Ishikawa (cell line): ENCODE results near the gene FXN.

ENCODE experiments used
- CREB1 ChIP-seq: IDR thresholded peaks from 2 replicates; pipeline ENCODE4 v1.6.1; 2012; ENCODE audit warnings: low read depth
- TAF1 ChIP-seq: IDR thresholded peaks from 2 replicates; pipeline ENCODE4 v1.6.1; 2012; ENCODE audit warnings: low read depth, mild to moderate bottlenecking
- YY1 ChIP-seq: IDR thresholded peaks from 2 replicates; pipeline ENCODE4 v1.6.1; 2012; ENCODE audit warnings: low read depth
- TF ChIP-seq, protein P1 (sequence below): IDR thresholded peaks from 2 replicates; pipeline ENCODE4 v1.6.1; 2012

- TF ChIP-seq TAF1 (no peak), CREB1 (no peak), YY1 (no peak)
- TF ChIP-seq, protein P1, sequence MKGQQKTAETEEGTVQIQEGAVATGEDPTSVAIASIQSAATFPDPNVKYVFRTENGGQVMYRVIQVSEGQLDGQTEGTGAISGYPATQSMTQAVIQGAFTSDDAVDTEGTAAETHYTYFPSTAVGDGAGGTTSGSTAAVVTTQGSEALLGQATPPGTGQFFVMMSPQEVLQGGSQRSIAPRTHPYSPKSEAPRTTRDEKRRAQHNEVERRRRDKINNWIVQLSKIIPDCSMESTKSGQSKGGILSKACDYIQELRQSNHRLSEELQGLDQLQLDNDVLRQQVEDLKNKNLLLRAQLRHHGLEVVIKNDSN: no peak
Measured at GRCh38 chr9:68999393-69000105, 36.0 kb upstream of the FXN start.
